ENCODE results near the gene PRSS56. TPM values are rescaled to one million over a fixed set of nuclear protein-coding genes. Genes with fewer than 3 reads are reported as not detected.

Gene PRSS56
- not detected for total RNA-seq
- under 1 TPM in 1 of 2 donors, not detected in 1; 0.02 TPM for polyA plus RNA-seq

- intact Hi-C loops (cut with DNase I), result loop anchor here in 1 of 3 donors (2.0 to 10.0 kb wide), 2 partner anchors 75 to 615 kb away; no protein-coding TSS in a partner anchor
- WGBS, 2 donors, result 58 to 63% methylated on average over 18 to 19 of the region's 19 CpGs
- Histone ChIP-seq H3K4me1 (peaks cover 0 to 15% (median 10%) of the 10 kb centered on the region in 3 donors), H3K36me3 (no peaks in the 10 kb centered on the region), H3K9me3 (no peaks in the 10 kb centered on the region), H3K27ac (no peak within 1 kb of the TSS), H3K27me3 (peaks cover 0 to 17% (median 8%) of the 10 kb centered on the region in 4 donors), H3K4me3 (no peak within 1 kb of the TSS)
- TF ChIP-seq CTCF (IDR thresholded peaks at IDR 0.05), result no peak
- DNase-seq (peak in 1 of 6 donors; percentile 44), FAIRE-seq (no peak), ATAC-seq (no peak)
Measured at GRCh38 chr2:232519581-232520438, at the start of gene PRSS56. PRSS56 (plus strand) TSS chr2:232520388; CDS start chr2:232520599, 211 bp downstream.

GRCh38 chr2:232473467-232473890 lies 46.7 kb upstream of the PRSS56 start:
- Histone ChIP-seq H3K4me3 (no peak overlapping the region), H3K27me3 (no peaks in the 10 kb centered on the region), H3K9me3 (no peaks in the 10 kb centered on the region), H3K4me1 (no peaks in the 10 kb centered on the region), H3K36me3 (no peaks in the 10 kb centered on the region), H3K27ac (no peak overlapping the region)
- DNase-seq (no peak), FAIRE-seq (no peak), ATAC-seq (no peak)
- intact Hi-C loops (cut with DNase I), result no loop called here
- no peak for TF ChIP-seq CTCF (IDR thresholded peaks at IDR 0.05)
- 27 to 35% methylated on average over 6 of the region's 6 CpGs for WGBS, 2 donors

GRCh38 chr2:232476045-232476444 lies 44.1 kb upstream of the PRSS56 start:
- FAIRE-seq (no peak), DNase-seq (no peak)
- H3K27me3 ChIP-seq, result no peaks in the 10 kb centered on the region

GRCh38 chr2:232476791-232477190 lies 43.4 kb upstream of the PRSS56 start:
- Histone ChIP-seq H3K27ac (no peak overlapping the region), H3K4me3 (no peak overlapping the region), H3K9me3 (no peaks in the 10 kb centered on the region), H3K27me3 (no peaks in the 10 kb centered on the region), H3K36me3 (no peaks in the 10 kb centered on the region), H3K4me1 (no peaks in the 10 kb centered on the region)
- intact Hi-C loops (cut with DNase I), result no loop called here
- FAIRE-seq (no peak), ATAC-seq (no peak), DNase-seq (peak in 2 of 6 donors; percentile 38 to 39)
- 85 to 93% methylated on average over 7 of the region's 7 CpGs for WGBS, 2 donors
- no peak for TF ChIP-seq CTCF (IDR thresholded peaks at IDR 0.05)

More at GRCh38 chr2:232476045-232476444, 44.1 kb upstream of the PRSS56 start:
- WGBS, 2 donors, result 71 to 86% methylated on average over 2 of the region's 2 CpGs
- Histone ChIP-seq H3K9me3 (no peaks in the 10 kb centered on the region), H3K4me1 (no peaks in the 10 kb centered on the region), H3K4me3 (no peak overlapping the region), H3K27ac (no peak overlapping the region), H3K36me3 (no peaks in the 10 kb centered on the region)
- TF ChIP-seq CTCF (IDR thresholded peaks at IDR 0.05), result no peak
- intact Hi-C loops (cut with DNase I), result no loop called here
- no peak for ATAC-seq
